ENCODE data around the gene S100A3. TPM values are rescaled to one million over a fixed set of nuclear protein-coding genes. Genes with fewer than 3 reads are reported as not detected.

S100A3 gene
- total RNA-seq, 4 donors from 2014 or later: 1.1 to 2.7 TPM; not detected in 2

DNA sequence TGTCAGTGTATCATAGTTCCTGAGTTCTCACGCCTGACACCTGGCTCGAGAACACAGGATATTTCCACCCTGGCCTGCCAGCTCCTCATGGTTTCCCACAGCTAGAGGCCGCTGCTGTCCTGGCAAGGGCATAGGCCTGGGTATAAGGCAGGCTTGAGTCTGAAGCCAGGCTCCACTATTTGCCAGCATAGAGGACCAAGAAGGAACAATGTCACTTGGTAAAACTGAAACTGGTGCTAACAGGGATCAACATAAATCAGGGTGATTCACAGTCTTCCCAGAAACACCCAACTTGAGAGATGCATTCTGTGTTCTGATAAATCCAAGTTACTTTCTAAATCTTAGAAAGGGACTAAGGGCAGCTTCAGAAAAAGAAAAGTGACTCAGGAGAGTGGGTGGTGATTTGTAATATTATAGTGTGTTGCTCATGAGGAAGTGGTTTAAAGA, 23.5 kb upstream of the S100A3 start:
- no peak overlapping the region for H3K4me3 ChIP-seq
- H3K27ac ChIP-seq: peak overlapping the region; percentile 9 to 93 (median 58)
- TF ChIP-seq POLR2A (IDR thresholded peaks at IDR 0.05) (peak in 1 of 2 donors; percentile 12), EP300 (IDR thresholded peaks at IDR 0.05) (peak in 1 of 2 donors; percentile 75)
- TF ChIP-seq, protein P1, sequence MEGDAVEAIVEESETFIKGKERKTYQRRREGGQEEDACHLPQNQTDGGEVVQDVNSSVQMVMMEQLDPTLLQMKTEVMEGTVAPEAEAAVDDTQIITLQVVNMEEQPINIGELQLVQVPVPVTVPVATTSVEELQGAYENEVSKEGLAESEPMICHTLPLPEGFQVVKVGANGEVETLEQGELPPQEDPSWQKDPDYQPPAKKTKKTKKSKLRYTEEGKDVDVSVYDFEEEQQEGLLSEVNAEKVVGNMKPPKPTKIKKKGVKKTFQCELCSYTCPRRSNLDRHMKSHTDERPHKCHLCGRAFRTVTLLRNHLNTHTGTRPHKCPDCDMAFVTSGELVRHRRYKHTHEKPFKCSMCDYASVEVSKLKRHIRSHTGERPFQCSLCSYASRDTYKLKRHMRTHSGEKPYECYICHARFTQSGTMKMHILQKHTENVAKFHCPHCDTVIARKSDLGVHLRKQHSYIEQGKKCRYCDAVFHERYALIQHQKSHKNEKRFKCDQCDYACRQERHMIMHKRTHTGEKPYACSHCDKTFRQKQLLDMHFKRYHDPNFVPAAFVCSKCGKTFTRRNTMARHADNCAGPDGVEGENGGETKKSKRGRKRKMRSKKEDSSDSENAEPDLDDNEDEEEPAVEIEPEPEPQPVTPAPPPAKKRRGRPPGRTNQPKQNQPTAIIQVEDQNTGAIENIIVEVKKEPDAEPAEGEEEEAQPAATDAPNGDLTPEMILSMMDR (IDR thresholded peaks at IDR 0.05): peak; percentile 76 to 92 (median 82)
- peak; percentile 73 to 85 for DNase-seq (ENCODE audit: low spot score in 2 of 2)
- no peaks in the 10 kb centered on the region for H3K27me3 ChIP-seq
- peaks cover 0 to 37% (median 19%) of the 10 kb centered on the region in 4 donors for H3K4me1 ChIP-seq
- 7 to 13% methylated on average over 3 of the region's 3 CpGs for WGBS, 2 donors
- no peaks in the 10 kb centered on the region for H3K9me3 ChIP-seq
- no peaks in the 10 kb centered on the region for H3K36me3 ChIP-seq

DNA sequence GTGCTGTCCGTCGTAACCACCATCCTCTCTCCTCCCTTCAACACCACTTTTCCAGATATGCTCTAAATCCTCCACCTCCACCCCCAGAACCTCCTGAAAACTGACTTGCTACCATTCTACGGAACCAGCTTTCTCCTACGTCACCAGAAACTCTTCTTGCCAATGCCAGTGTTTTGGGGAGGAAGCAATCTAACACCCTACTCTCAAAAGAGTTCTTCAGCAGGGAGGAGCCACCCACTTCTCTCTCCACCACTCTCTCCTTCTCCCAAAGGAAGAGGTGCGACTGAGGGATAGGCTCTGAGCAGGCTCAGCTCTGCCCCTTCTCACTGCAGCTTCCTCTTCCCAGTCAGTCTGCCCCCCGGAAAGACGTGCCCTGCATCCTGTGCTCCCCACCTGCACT, 22.6 kb upstream of the S100A3 start:
- TF ChIP-seq POLR2A (IDR thresholded peaks at IDR 0.05) (no peak), EP300 (IDR thresholded peaks at IDR 0.05) (no peak)
- TF ChIP-seq, protein P1 (IDR thresholded peaks at IDR 0.05): no peak
- peaks cover 0 to 42% (median 28%) of the 10 kb centered on the region in 4 donors for H3K4me1 ChIP-seq
- H3K27me3 ChIP-seq: no peaks in the 10 kb centered on the region
- no peaks in the 10 kb centered on the region for H3K9me3 ChIP-seq
- H3K36me3 ChIP-seq: no peaks in the 10 kb centered on the region
- H3K27ac ChIP-seq: peak overlapping the region in 3 of 4 donors; percentile 55 to 93 (median 62)
- 72% methylated on average over 7 of the region's 7 CpGs for WGBS, 2 donors
- DNase-seq (ENCODE audit: low spot score in 2 of 2): no peak
- H3K4me3 ChIP-seq: no peak overlapping the region

DNA sequence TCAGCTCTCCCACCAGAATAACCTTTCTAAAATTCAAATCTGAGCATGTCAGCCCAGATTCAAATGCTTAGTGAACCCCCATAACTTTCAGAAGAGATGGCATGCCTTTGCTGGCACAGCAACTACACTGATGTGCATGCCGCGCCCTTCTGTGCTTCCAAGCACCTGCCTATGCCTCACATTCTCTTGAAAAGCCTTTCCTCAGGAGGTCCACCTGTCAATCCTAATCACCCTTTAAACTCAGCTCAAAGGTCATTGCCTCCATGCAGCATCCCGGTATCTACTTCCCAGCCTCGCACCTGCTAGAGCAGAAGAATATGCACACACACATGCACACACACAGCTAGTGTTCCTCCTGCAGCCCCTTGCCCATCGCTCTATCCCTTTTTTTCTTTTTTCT, 21.8 kb upstream of the S100A3 start:
- H3K4me3 ChIP-seq: no peak overlapping the region
- WGBS, 2 donors: 92 to 96% methylated on average over 5 of the region's 5 CpGs
- H3K27ac ChIP-seq: no peak overlapping the region
- TF ChIP-seq EP300 (IDR thresholded peaks at IDR 0.05): no peak
- no peak for TF ChIP-seq POLR2A (IDR thresholded peaks at IDR 0.05)
- TF ChIP-seq, protein P1 (IDR thresholded peaks at IDR 0.05): no peak
- no peaks in the 10 kb centered on the region for H3K27me3 ChIP-seq
- no peak for DNase-seq (ENCODE audit: low spot score in 2 of 2)
- no peaks in the 10 kb centered on the region for H3K36me3 ChIP-seq
- peaks cover 0 to 50% (median 35%) of the 10 kb centered on the region in 4 donors for H3K4me1 ChIP-seq
- H3K9me3 ChIP-seq: no peaks in the 10 kb centered on the region

DNA sequence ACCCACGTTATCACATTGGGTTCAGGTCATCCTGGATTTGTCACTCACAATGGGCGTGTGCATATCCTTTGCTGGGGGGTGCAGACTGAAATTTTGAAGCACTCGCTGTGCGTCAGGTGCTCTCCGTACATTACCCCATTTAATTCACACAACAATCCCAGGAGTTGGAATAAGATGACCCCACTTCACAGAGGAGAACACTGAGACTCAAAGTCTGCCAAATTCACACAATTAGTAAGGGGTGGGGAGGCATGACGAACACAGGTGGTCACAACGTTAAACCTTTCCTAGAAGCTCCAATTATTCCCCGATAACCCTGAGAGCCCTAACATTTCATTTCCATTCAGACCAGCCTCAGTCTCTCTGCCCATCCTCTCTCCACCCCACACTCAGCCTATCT, 20.4 kb upstream of the S100A3 start:
- H3K36me3 ChIP-seq: no peaks in the 10 kb centered on the region
- H3K9me3 ChIP-seq: no peaks in the 10 kb centered on the region
- no peak for DNase-seq (ENCODE audit: low spot score in 2 of 2)
- peaks cover 0 to 61% (median 43%) of the 10 kb centered on the region in 4 donors for H3K4me1 ChIP-seq
- WGBS, 2 donors: 87 to 88% methylated on average over 8 of the region's 8 CpGs
- H3K27me3 ChIP-seq: no peaks in the 10 kb centered on the region
- TF ChIP-seq, protein P1 (IDR thresholded peaks at IDR 0.05): no peak
- TF ChIP-seq EP300 (IDR thresholded peaks at IDR 0.05) (no peak), POLR2A (IDR thresholded peaks at IDR 0.05) (no peak)
- no peak overlapping the region for H3K4me3 ChIP-seq
- H3K27ac ChIP-seq: no peak overlapping the region

DNA sequence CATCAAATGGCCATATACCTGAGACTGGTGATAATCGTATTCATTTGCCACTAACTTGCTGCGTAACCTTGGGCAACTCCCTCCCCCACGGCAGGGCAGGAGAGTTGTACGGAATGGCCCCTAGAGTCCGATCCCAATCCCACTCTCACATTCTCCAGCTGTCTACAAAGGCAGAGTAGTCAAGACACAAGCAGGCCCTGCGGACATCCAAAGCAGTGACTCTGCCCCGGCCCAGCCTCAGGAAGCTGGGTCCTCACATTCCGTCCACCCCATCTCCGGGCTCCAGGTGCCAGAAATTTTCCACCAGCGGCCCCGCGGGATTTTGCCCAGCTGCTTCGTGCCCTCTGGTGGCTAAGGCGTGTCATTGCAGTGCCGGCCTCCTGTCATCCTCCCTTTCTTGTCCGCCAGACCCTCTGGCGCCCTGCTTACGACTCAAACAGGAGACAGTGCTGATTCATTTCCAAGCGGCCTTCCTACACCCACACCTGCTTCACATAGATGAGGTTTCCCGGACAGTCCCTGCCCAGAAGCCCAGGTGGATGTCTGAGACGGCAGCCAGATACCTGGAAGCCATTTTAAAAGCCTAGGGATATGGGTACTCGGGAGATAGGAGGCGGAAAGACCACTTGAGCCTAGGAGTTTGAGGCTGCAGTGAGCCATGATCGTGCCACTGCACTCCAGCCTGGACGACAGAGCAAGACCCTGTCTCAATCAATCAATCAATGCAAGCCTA, 19.5 kb upstream of the S100A3 start:
- peaks cover 0 to 66% (median 43%) of the 10 kb centered on the region in 4 donors for H3K4me1 ChIP-seq
- H3K27ac ChIP-seq: peak overlapping the region; percentile 59 to 99 (median 91)
- no peaks in the 10 kb centered on the region for H3K9me3 ChIP-seq
- H3K27me3 ChIP-seq: no peaks in the 10 kb centered on the region
- DNase-seq (ENCODE audit: low spot score in 2 of 2): peak; percentile 86 to 94
- TF ChIP-seq, protein P1 (IDR thresholded peaks at IDR 0.05): peak; percentile 98 to 99 (median 99)
- TF ChIP-seq POLR2A (IDR thresholded peaks at IDR 0.05) (peak in 1 of 2 donors; percentile 15), EP300 (IDR thresholded peaks at IDR 0.05) (peak; percentile 32 to 75)
- H3K4me3 ChIP-seq: peak overlapping the region in 3 of 4 donors; percentile 10 to 23 (median 20)
- no peaks in the 10 kb centered on the region for H3K36me3 ChIP-seq
- WGBS, 2 donors: 10 to 11% methylated on average over 14 to 25 of the region's 25 CpGs

Measured in tibial nerve (tissue), 4 donors.